ACC112 (cell line): ENCODE data around the gene HTR3D.
"Not testable (repeated sequence)": the region's sequence is repeated elsewhere in the genome, so short reads cannot be mapped to it uniquely, and the experiment has no call there.

Source experiments
- H2AFZ ChIP-seq: fragments of 200-600 bp; sonication (generic); one replicate; pipeline ENCODE4 v1.6.0; 2017; ENCODE audit warnings: antibody characterized with exemption, low read length; ENCODE audit not compliant: unreplicated experiment
- H3K27ac ChIP-seq: fragments of 200-600 bp; sonication (generic); 2 replicates; pipeline ENCODE4 v1.5.1; 2014; ENCODE audit warnings: low read depth, mild to moderate bottlenecking, antibody characterized with exemption, low read length, moderate library complexity
- H3K27me3 ChIP-seq: fragments of 200-600 bp; sonication (generic); 2 replicates; pipeline ENCODE4 v1.6.1; 2014; ENCODE audit warnings: mild to moderate bottlenecking, antibody characterized with exemption, low read length, moderate library complexity, mixed read lengths; ENCODE audit not compliant: insufficient read depth
- H3K36me3 ChIP-seq: fragments of 200-600 bp; sonication (generic); 2 replicates; pipeline ENCODE4 v1.6.1; 2016; ENCODE audit warnings: mild to moderate bottlenecking, antibody characterized with exemption, low read length, moderate library complexity, mixed read lengths; ENCODE audit not compliant: insufficient read depth
- H3K4me1 ChIP-seq: fragments of 200-600 bp; sonication (generic); one replicate; pipeline ENCODE4 v1.6.1; 2016; ENCODE audit warnings: low read length, mixed read lengths; ENCODE audit not compliant: insufficient read depth, unreplicated experiment, control insufficient read depth
- H3K4me3 ChIP-seq: fragments of 200-600 bp; sonication (generic); 2 replicates; pipeline ENCODE4 v1.5.1; 2014; ENCODE audit warnings: mild to moderate bottlenecking, low read depth, low read length
- H3K79me2 ChIP-seq: fragments of 200-600 bp; sonication (generic); one replicate; pipeline ENCODE4 v1.6.0; 2016; ENCODE audit warnings: low read length; ENCODE audit not compliant: control insufficient read depth, unreplicated experiment, insufficient read depth

Gene HTR3D

DNA sequence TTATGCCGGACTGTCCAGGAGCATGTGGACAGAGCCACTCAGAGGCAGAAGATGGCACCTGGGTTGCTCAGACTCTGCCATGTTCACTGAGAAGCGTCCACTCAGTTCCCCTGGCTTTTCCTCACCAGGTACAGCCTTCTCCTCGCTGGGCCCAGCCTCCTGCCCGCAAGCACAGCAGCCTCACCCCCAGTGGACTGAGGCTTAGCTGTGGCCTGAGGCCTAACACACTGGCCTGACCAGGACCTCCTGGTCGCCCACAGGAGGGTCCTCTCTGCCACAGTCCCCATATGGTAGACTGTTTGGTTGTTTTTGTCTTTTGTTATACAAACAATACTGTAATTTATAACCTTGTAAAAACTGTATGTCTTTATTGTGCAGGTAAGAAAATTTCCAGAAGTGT is 36.8 kb downstream of the HTR3D start:
- no peak overlapping the region for H3K27ac ChIP-seq
- no peak overlapping the region for H2AFZ ChIP-seq

GRCh38 chr3:184071142-184071541 is 39.6 kb downstream of the HTR3D start:
- not testable (repeated sequence) for H3K4me1 ChIP-seq, H3K27ac ChIP-seq, H2AFZ ChIP-seq, H3K79me2 ChIP-seq, H3K4me3 ChIP-seq, H3K36me3 ChIP-seq
- peaks cover 19% of the 10 kb centered on the region for H3K27me3 ChIP-seq

More for the DNA sequence above, 36.8 kb downstream of the HTR3D start:
- Histone ChIP-seq H3K4me3 (no peak overlapping the region), H3K4me1 (no peaks in the 10 kb centered on the region), H3K27me3 (peaks cover 8% of the 10 kb centered on the region; the same call in 1 of the 2 replicates), H3K79me2 (no peaks in the 10 kb centered on the region), H3K36me3 (no peaks in the 10 kb centered on the region)

- Histone ChIP-seq H3K27ac (no peak overlapping the region), H2AFZ (no peak overlapping the region), H3K36me3 (no peaks in the 10 kb centered on the region), H3K4me3 (no peak overlapping the region), H3K4me1 (no peaks in the 10 kb centered on the region), H3K27me3 (peaks cover 19% of the 10 kb centered on the region), H3K79me2 (no peaks in the 10 kb centered on the region)
These were observed 42.1 kb downstream of the HTR3D start for GRCh38 chr3:184073621-184074020.

DNA sequence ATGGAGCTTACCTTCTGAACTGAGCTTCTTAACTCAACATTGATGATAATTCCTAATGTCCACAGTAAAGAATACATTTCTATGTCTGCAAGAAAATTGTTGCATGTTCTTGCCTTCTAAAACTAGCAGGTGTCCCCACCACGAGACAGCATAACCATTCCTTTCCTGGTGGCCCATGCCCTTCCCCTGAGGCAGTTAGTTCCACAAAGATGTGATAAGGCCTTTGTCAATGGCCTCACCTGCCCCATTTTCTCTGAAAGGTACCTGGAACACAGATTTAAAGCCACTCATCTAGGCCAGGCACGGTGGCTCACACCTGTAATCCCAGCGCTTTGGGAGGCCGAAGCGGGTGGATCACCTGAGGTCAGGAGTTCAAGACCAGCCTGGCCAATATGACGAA is 44.4 kb downstream of the HTR3D start:
- no peak overlapping the region for H3K27ac ChIP-seq
- H3K4me1 ChIP-seq = no peaks in the 10 kb centered on the region
- no peak overlapping the region for H3K4me3 ChIP-seq
- H2AFZ ChIP-seq = no peak overlapping the region
- H3K79me2 ChIP-seq = no peaks in the 10 kb centered on the region
- no peaks in the 10 kb centered on the region for H3K36me3 ChIP-seq
- H3K27me3 ChIP-seq = peaks cover 16% of the 10 kb centered on the region

DNA sequence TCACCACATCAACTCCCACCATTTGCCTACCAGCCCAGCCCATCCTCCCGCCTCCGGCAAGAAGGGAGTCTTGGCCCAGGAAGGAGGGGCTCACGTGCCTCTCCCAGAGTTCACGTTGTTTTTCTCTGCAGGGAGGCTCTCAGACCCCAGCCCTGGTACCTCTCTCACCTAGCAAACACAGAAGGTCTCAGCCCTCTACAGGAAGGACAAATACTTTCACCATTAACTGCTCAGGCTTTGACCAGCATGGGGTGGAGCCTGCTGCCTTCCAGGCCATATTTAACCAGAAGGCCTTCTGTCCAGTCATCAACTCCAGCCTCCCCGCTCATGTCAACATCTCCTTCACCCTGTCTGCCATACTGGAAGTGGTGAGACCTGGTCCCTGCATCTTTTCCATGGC is 46.3 kb downstream of the HTR3D start:
- Histone ChIP-seq H3K4me1 (no peaks in the 10 kb centered on the region), H3K4me3 (no peak overlapping the region), H3K36me3 (no peaks in the 10 kb centered on the region), H3K27me3 (peaks cover 12% of the 10 kb centered on the region), H2AFZ (no peak overlapping the region), H3K27ac (no peak overlapping the region), H3K79me2 (no peaks in the 10 kb centered on the region)

DNA sequence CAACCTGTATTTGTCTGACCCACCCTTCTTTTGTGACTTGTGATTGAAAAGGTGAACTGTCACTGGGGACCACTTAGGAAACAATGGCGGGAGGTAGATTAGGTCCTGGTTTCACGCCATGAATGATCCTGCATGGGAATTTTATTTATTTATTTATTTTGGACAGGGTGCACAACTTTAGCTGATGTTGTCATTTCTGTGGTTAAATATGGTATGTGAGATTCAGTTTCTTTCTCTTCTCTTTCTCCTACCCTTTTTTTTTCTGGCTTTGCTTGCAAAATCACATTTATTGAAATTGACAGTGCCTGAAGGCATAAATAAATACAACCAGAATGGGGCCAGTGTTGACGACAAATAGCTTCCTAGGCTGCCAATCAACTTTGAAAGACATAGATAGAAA is 47.3 kb downstream of the HTR3D start:
- Histone ChIP-seq H3K27ac (no peak overlapping the region), H3K36me3 (no peaks in the 10 kb centered on the region), H3K4me3 (no peak overlapping the region), H3K4me1 (no peaks in the 10 kb centered on the region), H3K79me2 (no peaks in the 10 kb centered on the region), H3K27me3 (peaks cover 6% of the 10 kb centered on the region), H2AFZ (no peak overlapping the region)

- Histone ChIP-seq H3K4me1 (no peaks in the 10 kb centered on the region), H3K4me3 (no peak overlapping the region), H3K27ac (no peak overlapping the region), H3K27me3 (no peaks in the 10 kb centered on the region; the same call in 1 of the 2 replicates), H2AFZ (no peak overlapping the region), H3K79me2 (no peaks in the 10 kb centered on the region), H3K36me3 (no peaks in the 10 kb centered on the region)
These were observed 49.7 kb downstream of the HTR3D start for GRCh38 chr3:184081116-184081830.

DNA sequence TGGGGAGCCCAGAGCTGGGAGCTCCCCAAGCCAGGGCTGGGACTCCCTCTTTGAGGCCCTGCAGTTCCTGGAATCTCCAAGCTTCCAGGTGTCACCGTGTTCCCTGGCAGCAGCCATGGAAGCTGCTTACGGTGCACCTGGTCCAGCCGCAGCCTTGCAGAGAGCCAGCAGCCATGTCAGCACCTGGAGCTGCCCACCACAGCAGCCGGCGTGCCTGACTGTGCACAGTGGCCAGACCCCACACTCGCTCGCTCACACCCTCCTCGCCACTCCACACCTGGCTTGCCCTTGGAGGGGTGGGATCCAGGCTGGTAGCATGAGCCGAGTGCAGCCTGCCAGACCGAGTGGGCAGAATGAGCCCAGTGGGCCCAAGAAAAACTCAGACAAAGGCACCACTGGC is 50.5 kb downstream of the HTR3D start:
- no peaks in the 10 kb centered on the region for H3K4me1 ChIP-seq
- no peak overlapping the region for H2AFZ ChIP-seq
- H3K36me3 ChIP-seq = no peaks in the 10 kb centered on the region
- no peaks in the 10 kb centered on the region; the same call in 1 of the 2 replicates for H3K27me3 ChIP-seq
- H3K27ac ChIP-seq = no peak overlapping the region
- no peak overlapping the region for H3K4me3 ChIP-seq
- H3K79me2 ChIP-seq = no peaks in the 10 kb centered on the region

- Histone ChIP-seq H3K27me3 (no peaks in the 10 kb centered on the region; the same call in 1 of the 2 replicates), H3K79me2 (no peaks in the 10 kb centered on the region), H3K4me3 (no peak overlapping the region), H3K36me3 (no peaks in the 10 kb centered on the region), H3K4me1 (no peaks in the 10 kb centered on the region), H2AFZ (no peak overlapping the region), H3K27ac (no peak overlapping the region)
These were observed 50.9 kb downstream of the HTR3D start for GRCh38 chr3:184082465-184082864.

- no peaks in the 10 kb centered on the region for H3K79me2 ChIP-seq
- H3K4me1 ChIP-seq = no peaks in the 10 kb centered on the region
- no peaks in the 10 kb centered on the region for H3K36me3 ChIP-seq
- H3K27ac ChIP-seq = no peak overlapping the region
- H3K4me3 ChIP-seq = no peak overlapping the region
- no peak overlapping the region for H2AFZ ChIP-seq
- H3K27me3 ChIP-seq = no peaks in the 10 kb centered on the region; the same call in 1 of the 2 replicates
These were observed 53.9 kb downstream of the HTR3D start for GRCh38 chr3:184085389-184085852.
